ENCODE data around the gene IFNE.
"Not testable (repeated sequence)": the region's sequence is repeated elsewhere in the genome, so short reads cannot be mapped to it uniquely, and the experiment has no call there.

The IFNE gene

DNA sequence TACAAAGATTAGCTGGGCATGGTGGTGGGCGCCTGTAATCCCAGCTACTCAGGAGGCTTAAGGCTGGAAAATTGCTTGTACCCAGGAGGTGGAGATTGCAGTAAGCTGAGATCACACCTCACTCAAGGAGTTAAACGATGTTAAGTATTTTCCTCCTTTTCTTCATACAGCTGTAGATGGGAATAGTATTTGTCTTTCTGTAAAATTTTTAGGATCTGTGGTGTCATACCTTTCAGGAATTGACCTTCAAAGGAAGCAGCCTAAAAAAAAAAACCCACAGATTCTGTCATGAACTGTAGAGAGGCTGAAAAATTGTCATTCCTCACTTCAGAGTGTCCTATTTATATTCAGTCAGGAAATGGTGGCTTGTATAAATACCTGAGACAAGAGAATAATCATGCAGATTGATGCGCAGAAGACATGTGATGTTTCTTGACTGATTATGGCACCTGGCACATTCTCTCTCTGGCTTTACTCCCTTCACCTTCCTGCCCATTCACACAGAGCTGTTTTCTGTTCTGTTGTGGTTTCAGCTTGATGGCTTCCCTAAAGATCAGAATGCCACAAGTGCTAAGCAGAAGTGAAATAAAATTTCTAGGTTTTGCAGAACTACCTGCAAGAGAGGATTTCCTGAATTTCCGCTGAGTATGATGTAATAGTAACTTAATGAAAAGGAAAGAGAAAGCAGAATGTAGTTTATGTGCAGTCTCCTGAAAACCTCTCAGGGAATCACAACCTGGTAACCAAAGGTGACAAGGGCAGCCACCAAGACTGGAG lies 38.1 kb downstream of the IFNE start:
- Histone ChIP-seq H3K9ac (ENCODE audit: low read depth, low read length) (no peak overlapping the region), H3K4me1 (ENCODE audit: control insufficient read depth, insufficient read depth, low read length) (no peaks in the 10 kb centered on the region)

DNA sequence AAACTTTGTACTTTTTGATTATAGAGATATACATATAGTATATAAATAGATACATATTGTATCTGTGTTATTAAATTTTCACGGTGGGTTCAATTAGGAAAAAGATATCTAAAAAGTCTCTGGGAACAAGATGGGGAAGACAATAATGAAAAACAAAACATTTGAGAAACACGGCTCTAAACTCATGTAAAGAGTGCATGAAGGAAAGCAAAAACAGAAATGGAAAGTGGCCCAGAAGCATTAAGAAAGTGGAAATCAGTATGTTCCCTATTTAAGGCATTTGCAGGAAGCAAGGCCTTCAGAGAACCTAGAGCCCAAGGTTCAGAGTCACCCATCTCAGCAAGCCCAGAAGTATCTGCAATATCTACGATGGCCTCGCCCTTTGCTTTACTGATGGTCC lies 42.0 kb downstream of the IFNE start, which contains the start of gene IFNA1:
Gene IFNA1 (plus strand): TSS at position 301 of the 400 bp plus-strand sequence. CDS start 69 bp downstream, at position 370.
- Histone ChIP-seq H3K4me1 (ENCODE audit: control insufficient read depth, insufficient read depth, low read length) (no peaks in the 10 kb centered on the region), H3K27me3 (ENCODE audit: control insufficient read depth, insufficient read depth, low read length) (no peaks in the 10 kb centered on the region), H3K4me3 (ENCODE audit: low read depth, low read length) (no peak within 1 kb of the TSS), H3K36me3 (ENCODE audit: control insufficient read depth, insufficient read depth, low read length) (no peaks in the 10 kb centered on the region), H3K9me3 (ENCODE audit: control insufficient read depth, insufficient read depth, low read length) (no peaks in the 10 kb centered on the region), H3K9ac (ENCODE audit: low read depth, low read length) (no peak within 1 kb of the TSS)

More for the DNA sequence above, 38.1 kb downstream of the IFNE start:
- no peak overlapping the region for H3K4me3 ChIP-seq (ENCODE audit: low read depth, low read length)
- H3K9me3 ChIP-seq (ENCODE audit: control insufficient read depth, insufficient read depth, low read length): no peaks in the 10 kb centered on the region
- H3K36me3 ChIP-seq (ENCODE audit: control insufficient read depth, insufficient read depth, low read length): no peaks in the 10 kb centered on the region
- no peaks in the 10 kb centered on the region for H3K27me3 ChIP-seq (ENCODE audit: control insufficient read depth, insufficient read depth, low read length)

DNA sequence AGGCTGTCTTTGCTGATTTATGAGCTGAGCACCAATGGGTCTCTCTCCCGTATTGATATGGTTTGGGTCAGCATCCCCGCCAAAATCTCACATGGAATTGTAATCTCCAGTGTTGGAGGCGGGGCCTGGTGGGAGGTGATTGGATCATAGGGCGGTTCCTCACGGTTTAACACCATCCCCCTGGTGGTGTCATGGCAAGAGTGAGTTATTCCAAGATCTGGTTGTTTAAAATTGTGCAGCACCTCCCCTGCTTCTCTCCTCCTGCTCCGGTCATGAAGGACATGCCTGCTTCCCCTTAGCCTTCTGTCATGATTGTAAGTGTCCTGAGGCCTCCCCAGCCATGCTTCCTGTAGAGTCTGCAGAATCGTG lies 47.1 kb downstream of the IFNE start:
- H3K27me3 ChIP-seq (ENCODE audit: control insufficient read depth, insufficient read depth, low read length); H3K4me3 ChIP-seq (ENCODE audit: low read depth, low read length); H3K9me3 ChIP-seq (ENCODE audit: control insufficient read depth, insufficient read depth, low read length); H3K36me3 ChIP-seq (ENCODE audit: control insufficient read depth, insufficient read depth, low read length); H3K9ac ChIP-seq (ENCODE audit: low read depth, low read length); H3K4me1 ChIP-seq (ENCODE audit: control insufficient read depth, insufficient read depth, low read length): not testable (repeated sequence)

DNA sequence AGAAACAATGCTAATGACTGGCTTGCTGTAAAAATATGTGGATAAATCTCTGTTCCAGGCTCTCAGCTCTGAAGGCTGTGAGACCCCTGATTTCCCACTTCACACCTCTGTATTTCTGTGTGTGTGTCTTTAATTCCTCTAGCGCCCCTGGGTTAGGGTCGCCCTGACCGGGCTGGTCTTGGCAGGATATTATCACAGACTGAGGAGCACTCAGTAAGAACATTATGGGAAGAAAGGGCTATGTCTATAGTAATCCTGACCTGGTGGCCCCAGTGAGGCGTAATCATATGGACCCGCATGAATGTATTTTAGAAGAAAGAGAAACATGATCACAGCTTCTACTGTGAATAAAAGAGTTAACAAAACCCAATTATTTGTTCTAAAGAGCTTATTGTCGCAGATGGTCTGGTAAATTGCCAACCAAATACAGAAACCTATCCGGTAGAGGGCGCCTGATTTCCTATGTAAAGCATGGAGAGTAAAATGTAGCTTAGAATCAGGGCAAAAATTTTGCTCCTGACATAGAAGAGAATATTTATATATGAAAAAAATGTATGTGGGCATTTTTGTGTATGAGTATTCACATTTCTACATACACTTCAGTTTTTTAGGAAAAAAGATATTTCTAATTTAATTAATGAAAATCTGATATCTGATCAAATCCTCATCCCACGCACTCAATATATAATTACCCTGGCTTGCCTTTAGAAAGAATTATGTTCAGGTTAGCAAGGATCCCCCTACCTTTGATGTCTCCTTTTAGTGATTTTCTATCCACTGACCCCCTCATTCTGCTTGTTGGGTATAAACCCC lies 47.7 kb downstream of the IFNE start:
- Histone ChIP-seq H3K4me3 (ENCODE audit: low read depth, low read length) (no peak overlapping the region), H3K9me3 (ENCODE audit: control insufficient read depth, insufficient read depth, low read length) (no peaks in the 10 kb centered on the region), H3K36me3 (ENCODE audit: control insufficient read depth, insufficient read depth, low read length) (no peaks in the 10 kb centered on the region), H3K27me3 (ENCODE audit: control insufficient read depth, insufficient read depth, low read length) (no peaks in the 10 kb centered on the region), H3K4me1 (ENCODE audit: control insufficient read depth, insufficient read depth, low read length) (no peaks in the 10 kb centered on the region), H3K9ac (ENCODE audit: low read depth, low read length) (no peak overlapping the region)

DNA sequence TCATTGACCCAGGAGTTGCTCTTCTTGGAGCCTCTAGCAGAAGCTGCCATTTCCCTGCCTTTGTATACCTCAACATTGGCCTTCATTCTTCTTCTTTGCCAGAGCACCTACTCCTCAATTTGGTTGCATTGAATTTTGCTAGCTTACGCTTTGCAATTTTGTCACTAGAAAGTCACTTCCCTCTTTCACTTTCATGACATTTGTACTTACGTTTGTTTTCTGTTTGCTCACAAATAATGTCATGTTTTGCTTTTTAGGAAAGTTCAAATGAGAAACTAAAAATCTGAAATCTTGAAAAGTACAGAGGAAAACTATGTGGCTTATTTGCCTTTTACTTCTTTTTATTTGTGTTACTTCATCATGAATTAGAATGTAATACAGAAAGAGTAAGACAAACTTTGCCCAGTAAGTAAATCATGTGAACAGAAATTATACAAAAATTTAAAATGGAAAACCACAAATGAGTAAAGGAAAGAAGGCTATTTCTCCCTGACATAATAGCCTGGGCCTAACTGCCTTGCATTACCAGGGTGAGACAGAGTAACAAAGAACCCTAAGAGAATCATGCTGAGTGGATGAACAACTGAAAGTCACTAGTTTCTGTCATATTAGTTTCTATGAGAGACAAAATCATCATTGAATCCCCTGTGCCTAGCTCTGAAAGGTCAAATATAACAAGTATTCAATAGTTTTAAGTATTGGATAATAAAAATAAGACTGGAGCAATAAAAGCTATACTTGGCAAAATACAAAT lies 49.3 kb downstream of the IFNE start:
- Histone ChIP-seq H3K4me3 (ENCODE audit: low read depth, low read length) (no peak overlapping the region), H3K36me3 (ENCODE audit: control insufficient read depth, insufficient read depth, low read length) (no peaks in the 10 kb centered on the region), H3K9me3 (ENCODE audit: control insufficient read depth, insufficient read depth, low read length) (no peaks in the 10 kb centered on the region), H3K9ac (ENCODE audit: low read depth, low read length) (no peak overlapping the region), H3K4me1 (ENCODE audit: control insufficient read depth, insufficient read depth, low read length) (peaks cover 4% of the 10 kb centered on the region), H3K27me3 (ENCODE audit: control insufficient read depth, insufficient read depth, low read length) (no peaks in the 10 kb centered on the region)
